ENCODE results near the gene ARAP2.

- TF ChIP-seq, protein P1, sequence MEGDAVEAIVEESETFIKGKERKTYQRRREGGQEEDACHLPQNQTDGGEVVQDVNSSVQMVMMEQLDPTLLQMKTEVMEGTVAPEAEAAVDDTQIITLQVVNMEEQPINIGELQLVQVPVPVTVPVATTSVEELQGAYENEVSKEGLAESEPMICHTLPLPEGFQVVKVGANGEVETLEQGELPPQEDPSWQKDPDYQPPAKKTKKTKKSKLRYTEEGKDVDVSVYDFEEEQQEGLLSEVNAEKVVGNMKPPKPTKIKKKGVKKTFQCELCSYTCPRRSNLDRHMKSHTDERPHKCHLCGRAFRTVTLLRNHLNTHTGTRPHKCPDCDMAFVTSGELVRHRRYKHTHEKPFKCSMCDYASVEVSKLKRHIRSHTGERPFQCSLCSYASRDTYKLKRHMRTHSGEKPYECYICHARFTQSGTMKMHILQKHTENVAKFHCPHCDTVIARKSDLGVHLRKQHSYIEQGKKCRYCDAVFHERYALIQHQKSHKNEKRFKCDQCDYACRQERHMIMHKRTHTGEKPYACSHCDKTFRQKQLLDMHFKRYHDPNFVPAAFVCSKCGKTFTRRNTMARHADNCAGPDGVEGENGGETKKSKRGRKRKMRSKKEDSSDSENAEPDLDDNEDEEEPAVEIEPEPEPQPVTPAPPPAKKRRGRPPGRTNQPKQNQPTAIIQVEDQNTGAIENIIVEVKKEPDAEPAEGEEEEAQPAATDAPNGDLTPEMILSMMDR (conservative IDR thresholded peaks at IDR 0.05; ENCODE audit: low read depth in 2 of 2), result no peak
- TF ChIP-seq EZH2phosphoT487 (IDR thresholded peaks at IDR 0.05; ENCODE audit: unreplicated experiment) (no peak), ZNF331 (CRISPR knock-in tag; IDR thresholded peaks at IDR 0.05; ENCODE audit: low read depth) (no peak)
- TF ChIP-seq, protein P2, sequence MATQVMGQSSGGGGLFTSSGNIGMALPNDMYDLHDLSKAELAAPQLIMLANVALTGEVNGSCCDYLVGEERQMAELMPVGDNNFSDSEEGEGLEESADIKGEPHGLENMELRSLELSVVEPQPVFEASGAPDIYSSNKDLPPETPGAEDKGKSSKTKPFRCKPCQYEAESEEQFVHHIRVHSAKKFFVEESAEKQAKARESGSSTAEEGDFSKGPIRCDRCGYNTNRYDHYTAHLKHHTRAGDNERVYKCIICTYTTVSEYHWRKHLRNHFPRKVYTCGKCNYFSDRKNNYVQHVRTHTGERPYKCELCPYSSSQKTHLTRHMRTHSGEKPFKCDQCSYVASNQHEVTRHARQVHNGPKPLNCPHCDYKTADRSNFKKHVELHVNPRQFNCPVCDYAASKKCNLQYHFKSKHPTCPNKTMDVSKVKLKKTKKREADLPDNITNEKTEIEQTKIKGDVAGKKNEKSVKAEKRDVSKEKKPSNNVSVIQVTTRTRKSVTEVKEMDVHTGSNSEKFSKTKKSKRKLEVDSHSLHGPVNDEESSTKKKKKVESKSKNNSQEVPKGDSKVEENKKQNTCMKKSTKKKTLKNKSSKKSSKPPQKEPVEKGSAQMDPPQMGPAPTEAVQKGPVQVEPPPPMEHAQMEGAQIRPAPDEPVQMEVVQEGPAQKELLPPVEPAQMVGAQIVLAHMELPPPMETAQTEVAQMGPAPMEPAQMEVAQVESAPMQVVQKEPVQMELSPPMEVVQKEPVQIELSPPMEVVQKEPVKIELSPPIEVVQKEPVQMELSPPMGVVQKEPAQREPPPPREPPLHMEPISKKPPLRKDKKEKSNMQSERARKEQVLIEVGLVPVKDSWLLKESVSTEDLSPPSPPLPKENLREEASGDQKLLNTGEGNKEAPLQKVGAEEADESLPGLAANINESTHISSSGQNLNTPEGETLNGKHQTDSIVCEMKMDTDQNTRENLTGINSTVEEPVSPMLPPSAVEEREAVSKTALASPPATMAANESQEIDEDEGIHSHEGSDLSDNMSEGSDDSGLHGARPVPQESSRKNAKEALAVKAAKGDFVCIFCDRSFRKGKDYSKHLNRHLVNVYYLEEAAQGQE (IDR thresholded peaks at IDR 0.05; ENCODE audit: unreplicated experiment), result no peak
Measured at GRCh38 chr4:36206012-36206411, 38.3 kb downstream of the ARAP2 start.

All from GM23338 (cell line).